ENCODE measurements around the gene MAGI2. TPM values are rescaled to one million over a fixed set of nuclear protein-coding genes. Genes with fewer than 3 reads are reported as not detected.

The MAGI2 gene
- total and polyA plus RNA-seq, 2 donors (not counting 3 experiments of a cell fraction or from before 2014, with no cell fraction given): 0.28 to 6.0 TPM

GRCh38 chr7:79293655-79294142 lies 159.8 kb downstream of the MAGI2 start:
- no peak for DNase-seq (ENCODE audit: low read depth, low spot score)
- dilution Hi-C loops (cut with MboI; ENCODE audit: extremely low pct_ligation_motif_present, low sequenced_read_pairs) (no loop called here), intact Hi-C loops (cut with micrococcal nuclease) (loop anchor here (10.0 kb wide), 1 partner anchor 331 kb away; no protein-coding TSS in a partner anchor)
- no peak overlapping the region for H3K27ac ChIP-seq (ENCODE audit: insufficient read depth, low read depth, low read length)
- H3K9me3 ChIP-seq (replicated peaks; ENCODE audit: control insufficient read depth, insufficient read depth, low read length): no peaks in the 10 kb centered on the region
- H3K9ac ChIP-seq (replicated peaks; ENCODE audit: extremely low read depth, insufficient read depth, low read length): no peak overlapping the region
- no peaks in the 10 kb centered on the region for H3K36me3 ChIP-seq (ENCODE audit: control insufficient read depth in 2 of 2, extremely low read depth in 1 of 2, insufficient read depth in 2 of 2, low read length in 2 of 2)
- ChIA-PET CTCF (interaction anchor here (1.1 to 1.7 kb wide), 3 partner anchors 11 to 753 kb away, joined by 3 to 6 read pairs (median 4); no protein-coding TSS in a partner anchor), POLR2A (no interaction called here)
- no peaks in the 10 kb centered on the region for H3K9me1 ChIP-seq (replicated peaks; ENCODE audit: control insufficient read depth, extremely low read depth, insufficient read depth, low read length)
- no peak for FAIRE-seq
- H3K27me3 ChIP-seq (ENCODE audit: control insufficient read depth in 2 of 2, insufficient read depth in 2 of 2, low read length in 2 of 2): no peaks in the 10 kb centered on the region
- no peak overlapping the region for H2AFZ ChIP-seq (ENCODE audit: low read depth, low read length)
- no TSS peak for BruUV-seq (replicated peaks)
- H3K4me1 ChIP-seq (ENCODE audit: control insufficient read depth, extremely low read depth, insufficient read depth, low read length): peaks cover 4% of the 10 kb centered on the region
- TF ChIP-seq JUN (IDR thresholded peaks at IDR 0.05; ENCODE audit: borderline replicate concordance, insufficient read depth, insufficient read length, low read depth): no peak
- TF ChIP-seq POLR2A (IDR thresholded peaks at IDR 0.05; ENCODE audit: low read depth, low read length): no peak
- TF ChIP-seq FOS (IDR thresholded peaks at IDR 0.05; ENCODE audit: borderline replicate concordance, insufficient read depth, low read length): no peak
- TF ChIP-seq CTCF (IDR thresholded peaks at IDR 0.05; ENCODE audit: extremely low read depth in 1 of 2, insufficient read depth in 1 of 2, low read depth in 1 of 2, low read length in 2 of 2): no peak
- no peak for TF ChIP-seq EZH2 (IDR thresholded peaks at IDR 0.05; ENCODE audit: borderline replicate concordance, low read depth, low read length, severe bottlenecking)
- no peak overlapping the region for H3K4me3 ChIP-seq (replicated peaks in 1 of 3; ENCODE audit: insufficient read depth in 1 of 3, low read depth in 1 of 3, low read length in 3 of 3)
- H4K20me1 ChIP-seq (replicated peaks; ENCODE audit: control insufficient read depth, extremely low read depth, insufficient read depth, low read length): no peaks in the 10 kb centered on the region
- no peaks in the 10 kb centered on the region for H3K79me2 ChIP-seq (ENCODE audit: control insufficient read depth, insufficient read depth, low read length)
- no peak overlapping the region for H3K4me2 ChIP-seq (ENCODE audit: insufficient read depth, low read length)

GRCh38 chr7:79292834-79293233 lies 160.6 kb downstream of the MAGI2 start:
- FAIRE-seq: no peak
- Histone ChIP-seq H3K9me3 (replicated peaks; ENCODE audit: control insufficient read depth, insufficient read depth, low read length) (no peaks in the 10 kb centered on the region), H3K36me3 (ENCODE audit: control insufficient read depth in 2 of 2, extremely low read depth in 1 of 2, insufficient read depth in 2 of 2, low read length in 2 of 2) (no peaks in the 10 kb centered on the region), H3K27ac (ENCODE audit: insufficient read depth, low read depth, low read length) (no peak overlapping the region), H3K4me1 (ENCODE audit: control insufficient read depth, extremely low read depth, insufficient read depth, low read length) (peaks cover 4% of the 10 kb centered on the region), H3K79me2 (ENCODE audit: control insufficient read depth, insufficient read depth, low read length) (no peaks in the 10 kb centered on the region), H3K9ac (replicated peaks; ENCODE audit: extremely low read depth, insufficient read depth, low read length) (no peak overlapping the region), H3K9me1 (replicated peaks; ENCODE audit: control insufficient read depth, extremely low read depth, insufficient read depth, low read length) (no peaks in the 10 kb centered on the region), H4K20me1 (replicated peaks; ENCODE audit: control insufficient read depth, extremely low read depth, insufficient read depth, low read length) (no peaks in the 10 kb centered on the region), H3K4me3 (replicated peaks in 1 of 3; ENCODE audit: insufficient read depth in 1 of 3, low read depth in 1 of 3, low read length in 3 of 3) (no peak overlapping the region), H3K27me3 (ENCODE audit: control insufficient read depth in 2 of 2, insufficient read depth in 2 of 2, low read length in 2 of 2) (no peaks in the 10 kb centered on the region), H3K4me2 (ENCODE audit: insufficient read depth, low read length) (no peak overlapping the region), H2AFZ (ENCODE audit: low read depth, low read length) (no peak overlapping the region)
- ChIA-PET POLR2A (no interaction called here), CTCF (interaction anchor here (0.9 to 1.7 kb wide), 4 partner anchors 10 to 741 kb away, joined by 3 to 6 read pairs (median 4); no protein-coding TSS in a partner anchor)
- DNase-seq (ENCODE audit: low read depth, low spot score): no peak
- dilution Hi-C loops (cut with MboI; ENCODE audit: extremely low pct_ligation_motif_present, low sequenced_read_pairs): no loop called here
- no peak for TF ChIP-seq JUN (IDR thresholded peaks at IDR 0.05; ENCODE audit: borderline replicate concordance, insufficient read depth, insufficient read length, low read depth)
- TF ChIP-seq POLR2A (IDR thresholded peaks at IDR 0.05; ENCODE audit: low read depth, low read length): no peak
- no peak for TF ChIP-seq POLR2AphosphoS5 (IDR thresholded peaks at IDR 0.05; ENCODE audit: insufficient read depth, low read depth, low read length)
- no peak for TF ChIP-seq GATA2 (IDR thresholded peaks at IDR 0.05; ENCODE audit: insufficient read depth, insufficient read length, low read depth, low read length)
- TF ChIP-seq MYC (IDR thresholded peaks at IDR 0.05; ENCODE audit: low read depth, low read length): no peak
- TF ChIP-seq FOS (IDR thresholded peaks at IDR 0.05; ENCODE audit: borderline replicate concordance, insufficient read depth, low read length): no peak
- TF ChIP-seq EZH2 (IDR thresholded peaks at IDR 0.05; ENCODE audit: borderline replicate concordance, low read depth, low read length, severe bottlenecking): no peak
- TF ChIP-seq MAX (IDR thresholded peaks at IDR 0.05; ENCODE audit: insufficient read depth, insufficient read length): no peak
- TF ChIP-seq CTCF (IDR thresholded peaks at IDR 0.05; ENCODE audit: extremely low read depth in 1 of 2, insufficient read depth in 1 of 2, low read depth in 1 of 2, low read length in 2 of 2): no peak
- intact Hi-C loops (cut with micrococcal nuclease): loop anchor here (10.0 kb wide), 1 partner anchor 332 kb away; no protein-coding TSS in a partner anchor
- no TSS peak for BruUV-seq (replicated peaks)
